PC-3 (cell line): Measurements from ENCODE around the gene TAP1. TPM values are rescaled to one million over a fixed set of nuclear protein-coding genes. Genes with fewer than 3 reads are reported as not detected.

Source experiments
- ATAC-seq: fragments of 200-7000 bp; cut with Tn5 transposase; 2 replicates; pipeline ENCODE4 v1.9.1; 2020; ENCODE audit warnings: mild to moderate bottlenecking, moderate library complexity
- BruUV-seq: library from RNA; stranded (reverse); fragments of 400-500 nt; replicated peaks from 2 replicates; lab custom pipeline; 2021; lab: Mats Ljungman, UMichigan
- CTCF ChIA-PET: fragments of 300-600 bp; sonication (Branson Sonifier 250); formaldehyde crosslinking; loops from one replicate; lab custom pipeline; 2022; ENCODE audit warnings: antibody characterized with exemption; lab: Charles Lee
- POLR2A ChIA-PET: fragments of 300-600 bp; sonication (Branson Sonifier 250); formaldehyde crosslinking; loops from one replicate; lab custom pipeline; 2022; ENCODE audit warnings: antibody characterized with exemption; ENCODE audit not compliant: unreplicated experiment; lab: Charles Lee
- DNase-seq: peaks from one replicate; pipeline ENCODE4 v3.0.0-alpha.2; 2015
- H2AFZ ChIP-seq: fragments of 300-600 bp; sonication (generic); 2 replicates; pipeline ENCODE4 v1.6.0; 2016; ENCODE audit warnings: antibody characterized with exemption, low read length
- H3F3A ChIP-seq: fragments of 300-600 bp; sonication (generic); one replicate; pipeline ENCODE4 v1.6.0; 2017; ENCODE audit warnings: antibody characterized with exemption, low read length, control low read depth, mild to moderate bottlenecking; ENCODE audit not compliant: unreplicated experiment
- H3K27ac ChIP-seq: fragments of 300-600 bp; sonication (generic); 2 replicates; pipeline ENCODE4 v1.5.1; 2016; ENCODE audit warnings: mild to moderate bottlenecking, low read length
- H3K27me3 ChIP-seq: fragments of 300-600 bp; sonication (generic); 2 replicates; pipeline ENCODE4 v1.6.1; 2016; ENCODE audit warnings: low read length, mixed read lengths
- H3K36me3 ChIP-seq: fragments of 300-600 bp; sonication (generic); 2 replicates; pipeline ENCODE4 v1.6.1; 2016; ENCODE audit warnings: low read depth, mixed run types, low read length, mixed read lengths
- H3K4me1 ChIP-seq: fragments of 300-600 bp; sonication (generic); 2 replicates; pipeline ENCODE4 v1.5.1; 2016; ENCODE audit warnings: low read length; ENCODE audit not compliant: insufficient read depth
- H3K4me2 ChIP-seq: fragments of 300-600 bp; sonication (generic); 2 replicates; pipeline ENCODE4 v1.6.0; 2016; ENCODE audit warnings: low read length
- H3K4me3 ChIP-seq: fragments of 300-600 bp; sonication (generic); 2 replicates; pipeline ENCODE4 v1.5.1; 2016; ENCODE audit warnings: mild to moderate bottlenecking, low read length, mixed read lengths
- H3K79me2 ChIP-seq: fragments of 300-600 bp; sonication (generic); 2 replicates; pipeline ENCODE4 v1.6.1; 2017; ENCODE audit warnings: low read length, mixed read lengths
- H3K9ac ChIP-seq: fragments of 300-600 bp; sonication (generic); 2 replicates; pipeline ENCODE4 v1.6.0; 2016; ENCODE audit warnings: mild to moderate bottlenecking, low read length
- H3K9me2 ChIP-seq: fragments of 300-600 bp; sonication (generic); replicated peaks from 2 replicates; pipeline ENCODE4 v1.6.1; 2016; ENCODE audit warnings: mixed run types, low read length, mixed read lengths
- H3K9me3 ChIP-seq: fragments of 300-600 bp; sonication (generic); 2 replicates; pipeline ENCODE4 v1.6.1; 2016; ENCODE audit warnings: low read length, mixed read lengths
- H4K20me1 ChIP-seq: fragments of 300-600 bp; sonication (generic); 2 replicates; pipeline ENCODE4 v1.6.1; 2016; ENCODE audit warnings: low read length, mixed read lengths
- CTCF ChIP-seq: fragments of 300-600 bp; sonication (generic); conservative IDR thresholded peaks from 2 replicates; pipeline ENCODE4 v1.5.1; 2017; ENCODE audit warnings: antibody characterized with exemption, low read depth, mild to moderate bottlenecking, low read length
- EZH2 ChIP-seq: fragments of 300-600 bp; sonication (generic); IDR thresholded peaks from one replicate; pipeline ENCODE4 v1.6.1; 2017; ENCODE audit warnings: antibody characterized with exemption, mild to moderate bottlenecking, low read length; ENCODE audit not compliant: unreplicated experiment
- intact Hi-C: fragments of 100-400 bp; cut with micrococcal nuclease; formaldehyde crosslinking; loops from 2 replicates; pipeline ENCODE4 v1.9.0; 2023
- total RNA-seq: library from RNA; depleted of rRNA; stranded (reverse); fragments of >200 nt; gene quantifications from 2 replicates; pipeline ENCODE4 v1.2.3, GENCODE V29; 2014; rRNA removed

Gene TAP1
- total RNA-seq, 1 experiment from 2014 or later: 15.8 TPM

- Histone ChIP-seq H3K9me2 (no peaks in the 10 kb centered on the region), H3K9ac (no peak overlapping the region), H3K27me3 (peaks cover 79% of the 10 kb centered on the region), H3K9me3 (no peaks in the 10 kb centered on the region), H4K20me1 (no peaks in the 10 kb centered on the region), H3K4me3 (peak overlapping the region; percentile 45), H3K36me3 (no peaks in the 10 kb centered on the region), H3K4me2 (peak overlapping the region; percentile 78), H3K79me2 (no peaks in the 10 kb centered on the region), H3F3A (no peaks in the 10 kb centered on the region), H3K4me1 (no peaks in the 10 kb centered on the region), H3K27ac (no peak overlapping the region), H2AFZ (peak overlapping the region; percentile 70)
- DNase-seq: peak; percentile 84
- CTCF ChIA-PET: interaction anchor here (0.6 to 1.0 kb wide), 2 partner anchors 71 to 1493 kb away, joined by 3 to 4 read pairs; no protein-coding TSS in a partner anchor
- TF ChIP-seq CTCF (peak; percentile 85), EZH2 (no peak)
- ATAC-seq: peak; percentile 84
- no TSS peak for BruUV-seq
- POLR2A ChIA-PET: no interaction called here
- intact Hi-C loops: loop anchor here (5.0 kb wide), 1 partner anchor 365 kb away; no protein-coding TSS in a partner anchor
These were observed 56.4 kb downstream of the TAP1 start for GRCh38 chr6:32796848-32797776.

Other genes starting within 250 kb of the TAP1 start
- not detected in 2 replicates for gene HLA-DQA1, start 216.3 kb downstream of the TAP1 start, total RNA-seq
- gene HLA-DQB1, start 187.0 kb downstream of the TAP1 start, total RNA-seq: not detected in 2 replicates
- gene HLA-DQA2, start 112.3 kb downstream of the TAP1 start, total RNA-seq: not detected in 2 replicates
- not detected in 2 replicates for gene HLA-DQB2, start 90.2 kb downstream of the TAP1 start, total RNA-seq
- gene HLA-DOB, start 36.7 kb downstream of the TAP1 start, total RNA-seq: 0.29 and 0.63 TPM in 2 replicates
- gene TAP2, start 15.0 kb downstream of the TAP1 start, total RNA-seq: 90.5 and 93.0 TPM in 2 replicates
- 21.2 and 31.6 TPM in 2 replicates for gene PSMB8, start 9.7 kb downstream of the TAP1 start, total RNA-seq
- gene PSMB9, start 488 bp upstream of the TAP1 start, total RNA-seq: 0.40 and 1.5 TPM in 2 replicates
- not detected in 2 replicates for gene HLA-DMB, start 87.3 kb upstream of the TAP1 start, total RNA-seq
- 1.7 and 3.0 TPM in 2 replicates for gene HLA-DMA, start 99.4 kb upstream of the TAP1 start, total RNA-seq
- gene BRD2, start 114.9 kb upstream of the TAP1 start, total RNA-seq: 171 and 192 TPM in 2 replicates
- not detected in 2 replicates for gene HLA-DOA, start 155.9 kb upstream of the TAP1 start, total RNA-seq
- not detected in 2 replicates for gene HLA-DPA1, start 219.9 kb upstream of the TAP1 start, total RNA-seq
- gene HLA-DPB1, start 222.3 kb upstream of the TAP1 start, total RNA-seq: not detected in 2 replicates